ENCODE measurements around the gene RAB3C.
A peak's percentile ranks its signal among the peaks of the same experiment; 100 is the strongest.

The RAB3C gene

DNA sequence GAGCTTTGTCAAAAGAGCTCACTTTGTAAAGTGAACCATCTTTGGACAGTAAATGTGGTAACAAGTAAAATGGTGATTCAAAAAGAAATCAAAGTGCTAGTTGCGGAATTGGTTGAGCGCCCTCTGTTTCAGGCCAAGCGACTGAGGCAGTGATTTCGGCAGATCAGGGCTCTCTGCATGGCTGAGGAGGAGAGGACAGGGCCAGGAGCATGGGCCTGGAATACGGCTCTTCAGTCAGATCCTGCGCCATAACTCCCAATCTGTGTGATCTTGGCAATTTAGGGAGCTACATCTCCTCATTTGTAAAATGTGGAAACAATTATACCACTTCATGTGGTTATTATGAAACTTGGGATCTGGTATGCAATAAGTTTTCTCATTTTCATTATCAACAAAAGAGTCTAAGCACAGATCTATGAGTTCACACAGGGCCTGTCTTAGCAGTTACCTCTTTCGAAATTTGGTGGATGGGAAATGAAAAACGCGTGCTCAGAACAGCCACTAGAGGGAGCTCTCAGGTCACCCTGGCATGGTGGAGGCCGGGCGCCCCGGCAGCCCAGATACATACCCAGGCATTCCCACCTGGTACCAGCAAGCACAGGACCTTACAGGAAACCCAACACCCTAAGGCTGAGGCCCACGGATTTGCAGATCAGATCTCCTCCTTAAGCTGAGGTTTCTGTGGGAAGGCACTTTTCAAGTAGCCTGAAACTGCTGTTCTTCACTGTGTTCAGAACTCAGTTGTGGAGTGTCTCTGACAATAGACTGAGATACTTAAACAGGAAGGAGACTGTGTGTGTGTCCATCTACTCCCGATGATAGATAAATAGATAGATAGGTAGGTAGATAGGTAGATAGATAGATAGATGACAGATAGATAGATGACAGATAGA is 303.7 kb downstream of the RAB3C start:
- DNase-seq (ENCODE audit: low read depth) = peak; percentile 89
- H3K4me3 ChIP-seq (ENCODE audit: low read depth, low read length) = no peak overlapping the region
- TF ChIP-seq, protein P1, sequence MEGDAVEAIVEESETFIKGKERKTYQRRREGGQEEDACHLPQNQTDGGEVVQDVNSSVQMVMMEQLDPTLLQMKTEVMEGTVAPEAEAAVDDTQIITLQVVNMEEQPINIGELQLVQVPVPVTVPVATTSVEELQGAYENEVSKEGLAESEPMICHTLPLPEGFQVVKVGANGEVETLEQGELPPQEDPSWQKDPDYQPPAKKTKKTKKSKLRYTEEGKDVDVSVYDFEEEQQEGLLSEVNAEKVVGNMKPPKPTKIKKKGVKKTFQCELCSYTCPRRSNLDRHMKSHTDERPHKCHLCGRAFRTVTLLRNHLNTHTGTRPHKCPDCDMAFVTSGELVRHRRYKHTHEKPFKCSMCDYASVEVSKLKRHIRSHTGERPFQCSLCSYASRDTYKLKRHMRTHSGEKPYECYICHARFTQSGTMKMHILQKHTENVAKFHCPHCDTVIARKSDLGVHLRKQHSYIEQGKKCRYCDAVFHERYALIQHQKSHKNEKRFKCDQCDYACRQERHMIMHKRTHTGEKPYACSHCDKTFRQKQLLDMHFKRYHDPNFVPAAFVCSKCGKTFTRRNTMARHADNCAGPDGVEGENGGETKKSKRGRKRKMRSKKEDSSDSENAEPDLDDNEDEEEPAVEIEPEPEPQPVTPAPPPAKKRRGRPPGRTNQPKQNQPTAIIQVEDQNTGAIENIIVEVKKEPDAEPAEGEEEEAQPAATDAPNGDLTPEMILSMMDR (conservative IDR thresholded peaks at IDR 0.05; ENCODE audit: low read depth, low read length) = peak; percentile 98

GRCh38 chr5:58887311-58887710 is 304.4 kb downstream of the RAB3C start:
- no peak for DNase-seq (ENCODE audit: low read depth)
- H3K4me3 ChIP-seq (ENCODE audit: low read depth, low read length) = no peak overlapping the region
- TF ChIP-seq, protein P1 (conservative IDR thresholded peaks at IDR 0.05; ENCODE audit: low read depth, low read length) = no peak

DNA sequence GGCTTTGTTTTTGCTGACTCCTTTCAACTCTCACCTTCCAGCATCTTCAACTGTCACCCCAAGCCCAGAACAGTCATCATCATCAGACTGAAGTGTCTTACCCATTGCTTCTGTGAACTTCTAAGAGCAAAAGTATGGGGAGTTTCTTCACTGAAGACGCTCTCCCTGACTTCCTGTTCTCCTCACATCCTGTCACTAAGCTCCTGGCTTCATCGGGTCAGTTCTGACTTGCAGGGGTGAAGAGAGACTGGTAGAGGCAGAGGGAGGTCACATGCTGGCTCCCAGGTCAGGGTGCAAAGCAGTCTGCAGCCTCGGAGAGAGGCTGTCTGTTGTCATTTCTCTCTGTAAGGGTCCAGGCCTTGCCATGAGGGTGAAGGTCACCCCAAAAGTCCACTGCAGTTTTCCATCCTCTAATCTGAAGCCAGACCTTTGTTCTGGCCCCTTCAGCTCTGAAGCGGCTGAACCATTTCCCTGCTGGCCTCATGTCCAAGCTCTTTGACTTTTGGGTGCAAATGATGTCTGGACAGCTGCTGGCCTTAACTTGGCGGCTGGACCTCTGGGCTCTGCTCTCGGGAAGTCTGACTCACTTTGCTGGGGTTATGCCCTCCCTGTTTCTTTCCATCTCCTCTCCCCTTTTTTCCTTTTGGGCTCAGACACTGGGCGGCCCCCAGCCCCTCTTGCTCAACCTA is 305.0 kb downstream of the RAB3C start:
- H3K4me3 ChIP-seq (ENCODE audit: low read depth, low read length) = no peak overlapping the region
- TF ChIP-seq, protein P1 (conservative IDR thresholded peaks at IDR 0.05; ENCODE audit: low read depth, low read length) = no peak
- DNase-seq (ENCODE audit: low read depth) = peak; percentile 47

GRCh38 chr5:58890265-58890664 is 307.4 kb downstream of the RAB3C start:
- H3K4me3 ChIP-seq (ENCODE audit: low read depth, low read length) = no peak overlapping the region
- TF ChIP-seq, protein P1 (conservative IDR thresholded peaks at IDR 0.05; ENCODE audit: low read depth, low read length) = no peak
- DNase-seq (ENCODE audit: low read depth) = no peak

GRCh38 chr5:58890701-58891085 is 307.8 kb downstream of the RAB3C start:
- no peak for DNase-seq (ENCODE audit: low read depth)
- TF ChIP-seq, protein P1 (conservative IDR thresholded peaks at IDR 0.05; ENCODE audit: low read depth, low read length) = no peak
- H3K4me3 ChIP-seq (ENCODE audit: low read depth, low read length) = no peak overlapping the region

GRCh38 chr5:58891086-58891970 is 308.5 kb downstream of the RAB3C start:
- TF ChIP-seq, protein P1 (conservative IDR thresholded peaks at IDR 0.05; ENCODE audit: low read depth, low read length) = peak; percentile 83
- DNase-seq (ENCODE audit: low read depth) = peak; percentile 93
- peak overlapping the region; percentile 54 for H3K4me3 ChIP-seq (ENCODE audit: low read depth, low read length)

All from choroid plexus epithelial cell (primary cell).